VCaP (cell line): ENCODE data around the gene CELSR1.
A peak's percentile ranks its signal among the peaks of the same experiment; 100 is the strongest.

Experiments
- H3K27ac ChIP-seq: fragments of 450-650 bp; 2 replicates; pipeline ENCODE4 v1.5.1; 2017
- TF ChIP-seq, protein P1 (sequence below): fragments of 450-650 bp; conservative IDR thresholded peaks from 2 replicates; pipeline ENCODE4 v1.5.1; 2017; ENCODE audit warnings: mild to moderate bottlenecking, moderate library complexity

CELSR1 gene

DNA sequence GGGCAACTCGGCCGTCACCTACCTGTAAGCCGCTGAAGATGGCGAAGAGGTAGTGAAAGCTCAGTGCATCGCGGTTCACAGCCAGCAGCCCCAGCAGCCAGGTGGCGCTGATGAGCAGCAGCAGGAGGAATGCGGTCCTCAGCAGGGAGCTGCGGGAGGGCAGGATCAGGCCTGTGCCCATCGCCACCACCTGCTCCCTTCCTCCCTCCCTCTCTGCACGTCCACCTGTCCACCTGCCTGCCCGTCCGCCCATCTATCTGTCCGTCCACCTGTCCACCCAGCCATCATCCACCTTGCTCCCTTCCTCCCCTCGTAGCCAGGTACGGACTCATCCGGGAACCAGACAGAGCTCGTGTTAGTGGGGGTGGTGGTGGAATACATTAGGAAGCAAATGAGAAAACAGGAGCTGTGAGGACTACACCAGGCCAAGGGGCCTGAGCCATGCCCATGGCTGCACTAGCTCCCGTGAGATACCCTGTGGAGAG is 169.7 kb downstream of the CELSR1 start:
- TF ChIP-seq, protein P1, sequence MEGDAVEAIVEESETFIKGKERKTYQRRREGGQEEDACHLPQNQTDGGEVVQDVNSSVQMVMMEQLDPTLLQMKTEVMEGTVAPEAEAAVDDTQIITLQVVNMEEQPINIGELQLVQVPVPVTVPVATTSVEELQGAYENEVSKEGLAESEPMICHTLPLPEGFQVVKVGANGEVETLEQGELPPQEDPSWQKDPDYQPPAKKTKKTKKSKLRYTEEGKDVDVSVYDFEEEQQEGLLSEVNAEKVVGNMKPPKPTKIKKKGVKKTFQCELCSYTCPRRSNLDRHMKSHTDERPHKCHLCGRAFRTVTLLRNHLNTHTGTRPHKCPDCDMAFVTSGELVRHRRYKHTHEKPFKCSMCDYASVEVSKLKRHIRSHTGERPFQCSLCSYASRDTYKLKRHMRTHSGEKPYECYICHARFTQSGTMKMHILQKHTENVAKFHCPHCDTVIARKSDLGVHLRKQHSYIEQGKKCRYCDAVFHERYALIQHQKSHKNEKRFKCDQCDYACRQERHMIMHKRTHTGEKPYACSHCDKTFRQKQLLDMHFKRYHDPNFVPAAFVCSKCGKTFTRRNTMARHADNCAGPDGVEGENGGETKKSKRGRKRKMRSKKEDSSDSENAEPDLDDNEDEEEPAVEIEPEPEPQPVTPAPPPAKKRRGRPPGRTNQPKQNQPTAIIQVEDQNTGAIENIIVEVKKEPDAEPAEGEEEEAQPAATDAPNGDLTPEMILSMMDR = peak; percentile 91
- no peak overlapping the region; the same call in 1 of the 2 replicates for H3K27ac ChIP-seq

DNA sequence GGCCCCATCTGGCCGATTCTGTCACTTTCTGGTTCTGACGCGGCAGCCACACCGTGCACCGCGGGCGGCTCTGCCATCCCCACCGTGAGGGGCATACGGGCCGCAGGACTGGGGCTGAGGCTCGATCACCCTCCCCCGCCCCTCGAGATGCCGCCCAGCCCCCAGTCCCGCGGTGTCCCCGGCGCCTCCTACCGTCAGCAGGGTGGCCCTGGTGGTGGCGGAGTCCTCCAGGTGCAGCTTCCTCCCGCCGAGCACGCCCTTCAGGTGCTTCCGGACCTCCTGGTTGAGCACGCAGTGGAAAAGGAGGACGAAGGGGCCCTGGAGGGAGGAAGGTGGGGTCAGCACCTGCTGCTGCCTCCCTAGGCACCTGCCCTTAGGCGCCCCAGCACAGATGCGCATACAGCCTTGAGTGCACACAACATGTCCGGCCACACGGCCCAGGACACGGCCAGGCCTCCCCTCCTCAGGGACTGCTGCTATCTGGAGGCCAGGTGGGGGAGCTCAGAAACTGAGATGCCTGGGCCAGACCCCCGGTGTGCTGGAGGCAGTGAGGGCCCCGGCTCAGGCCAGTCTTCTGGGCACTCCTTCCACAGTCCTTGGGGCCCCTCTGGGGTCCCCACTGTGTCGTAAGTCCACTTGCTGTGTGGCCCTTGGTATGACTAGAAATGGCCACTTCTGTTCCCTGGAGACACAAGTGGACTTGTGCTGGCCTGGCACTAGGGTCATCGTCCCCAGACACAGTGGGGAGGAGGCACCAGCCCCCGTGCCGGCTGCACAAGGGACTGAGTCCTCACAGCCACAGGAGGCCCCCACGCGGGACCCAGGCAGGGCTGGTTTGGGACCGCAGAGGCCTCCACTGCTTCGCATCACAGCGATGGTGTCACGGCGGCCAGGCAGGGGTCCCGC is 170.4 kb downstream of the CELSR1 start:
- TF ChIP-seq, protein P1 = no peak
- no peak overlapping the region; the same call in 1 of the 2 replicates for H3K27ac ChIP-seq

DNA sequence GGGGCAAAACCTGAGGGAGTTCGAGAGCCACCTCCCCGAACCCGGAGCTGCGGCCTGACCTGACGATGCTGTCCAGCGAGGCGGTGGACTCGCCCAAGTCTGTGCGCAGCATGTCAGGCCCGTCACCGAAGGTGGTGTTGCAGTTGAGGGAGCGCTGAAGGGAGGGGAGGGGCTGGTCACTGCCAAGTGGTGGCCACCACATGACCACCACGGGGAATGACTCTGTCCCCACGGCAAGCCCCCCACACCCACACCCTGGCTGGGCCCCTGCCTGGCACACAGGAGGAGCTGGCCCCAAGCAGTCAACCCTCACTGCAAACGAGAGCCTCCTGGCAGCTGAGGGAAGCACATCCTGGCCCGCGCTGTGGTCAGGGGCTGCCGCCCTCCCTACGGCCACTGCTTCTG is 171.1 kb downstream of the CELSR1 start:
- TF ChIP-seq, protein P1 = no peak
- H3K27ac ChIP-seq = no peak overlapping the region

- TF ChIP-seq, protein P1 = no peak
- no peak overlapping the region for H3K27ac ChIP-seq
These were observed 172.2 kb downstream of the CELSR1 start for GRCh38 chr22:46365166-46365624.

DNA sequence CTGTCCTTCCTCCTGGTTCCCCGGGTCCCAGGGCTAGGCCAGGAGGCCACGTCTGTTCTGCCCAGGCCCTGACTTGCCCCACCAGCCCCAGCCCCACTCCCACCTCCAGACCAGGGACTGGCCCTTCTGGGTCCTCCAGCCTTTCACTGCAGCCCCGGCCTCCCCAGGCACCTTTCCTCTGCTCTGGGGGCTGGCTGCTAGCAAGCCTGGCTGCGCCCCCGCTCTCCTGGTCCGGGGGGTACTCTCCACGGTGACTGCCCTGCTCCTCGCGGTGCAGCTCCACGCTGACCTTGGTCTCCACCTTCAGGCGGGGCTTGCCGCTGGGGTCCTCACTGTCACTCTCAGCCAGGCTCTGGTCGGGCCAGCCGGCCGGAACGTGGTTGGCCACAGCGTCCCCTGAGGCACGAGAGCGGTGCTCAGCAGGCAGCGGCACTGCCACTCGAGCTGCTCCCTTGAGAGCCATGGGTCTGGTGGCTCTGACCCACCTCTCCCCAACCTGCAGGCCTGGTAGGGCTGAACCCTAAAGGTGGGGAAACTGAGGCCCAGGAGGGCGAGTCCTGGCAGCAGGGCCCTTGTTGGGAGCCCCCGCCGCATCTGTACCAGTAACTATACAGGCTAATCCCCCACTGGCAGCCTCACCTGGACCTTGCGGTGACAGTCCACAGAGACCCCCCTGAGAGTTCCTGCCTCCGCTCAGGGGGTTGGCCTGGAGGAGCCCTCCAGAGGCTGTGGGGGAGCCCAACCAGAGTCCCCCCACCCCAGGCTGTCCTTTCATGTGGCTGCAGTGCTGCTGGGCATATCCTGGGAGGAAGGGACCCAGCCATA is 172.9 kb downstream of the CELSR1 start:
- no peak overlapping the region for H3K27ac ChIP-seq
- TF ChIP-seq, protein P1 = no peak

GRCh38 chr22:46363611-46364321 is 173.7 kb downstream of the CELSR1 start:
- TF ChIP-seq, protein P1 = no peak
- H3K27ac ChIP-seq = no peak overlapping the region
